ENCODE results near the gene LMOD3. TPM values are rescaled to one million over a fixed set of nuclear protein-coding genes. Genes with fewer than 3 reads are reported as not detected.

Gene LMOD3
- total RNA-seq, 2 donors from 2014 or later = 0.11 TPM; not detected in 1

DNA sequence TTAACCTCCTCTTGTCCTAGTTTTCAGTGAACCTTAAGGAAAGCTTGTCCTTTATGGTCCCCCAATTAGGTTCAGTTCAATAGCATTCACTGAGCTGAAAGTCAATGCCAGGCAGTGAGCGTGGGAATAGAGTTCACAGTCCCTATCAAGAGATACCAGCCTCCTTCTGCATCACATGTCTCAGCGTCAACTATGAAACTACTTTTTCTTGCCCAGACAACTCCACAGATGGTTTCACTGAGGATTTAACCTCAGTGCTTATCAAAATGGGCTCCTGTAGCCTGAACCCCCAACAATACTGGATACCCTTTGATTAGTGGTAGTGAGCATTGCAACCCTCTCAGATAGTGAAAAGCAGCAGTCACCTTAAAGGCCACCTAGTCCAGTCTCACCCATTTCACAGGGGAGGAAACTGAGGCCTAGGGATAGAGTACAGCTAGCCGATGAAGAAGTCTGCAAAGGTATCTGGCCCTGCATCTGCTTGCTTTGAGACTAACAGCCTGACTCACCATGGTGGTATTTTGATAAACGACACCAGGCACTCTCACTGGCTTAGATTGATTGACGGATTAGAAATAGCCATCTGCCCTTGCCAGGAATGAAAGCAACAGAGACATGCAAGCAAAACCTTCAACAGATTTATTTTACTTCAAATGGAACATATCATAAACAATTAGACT, 40.7 kb downstream of the LMOD3 start:
- no peaks in the 10 kb centered on the region for H3K27me3 ChIP-seq
- no peaks in the 10 kb centered on the region for H3K36me3 ChIP-seq
- TF ChIP-seq, protein P1, sequence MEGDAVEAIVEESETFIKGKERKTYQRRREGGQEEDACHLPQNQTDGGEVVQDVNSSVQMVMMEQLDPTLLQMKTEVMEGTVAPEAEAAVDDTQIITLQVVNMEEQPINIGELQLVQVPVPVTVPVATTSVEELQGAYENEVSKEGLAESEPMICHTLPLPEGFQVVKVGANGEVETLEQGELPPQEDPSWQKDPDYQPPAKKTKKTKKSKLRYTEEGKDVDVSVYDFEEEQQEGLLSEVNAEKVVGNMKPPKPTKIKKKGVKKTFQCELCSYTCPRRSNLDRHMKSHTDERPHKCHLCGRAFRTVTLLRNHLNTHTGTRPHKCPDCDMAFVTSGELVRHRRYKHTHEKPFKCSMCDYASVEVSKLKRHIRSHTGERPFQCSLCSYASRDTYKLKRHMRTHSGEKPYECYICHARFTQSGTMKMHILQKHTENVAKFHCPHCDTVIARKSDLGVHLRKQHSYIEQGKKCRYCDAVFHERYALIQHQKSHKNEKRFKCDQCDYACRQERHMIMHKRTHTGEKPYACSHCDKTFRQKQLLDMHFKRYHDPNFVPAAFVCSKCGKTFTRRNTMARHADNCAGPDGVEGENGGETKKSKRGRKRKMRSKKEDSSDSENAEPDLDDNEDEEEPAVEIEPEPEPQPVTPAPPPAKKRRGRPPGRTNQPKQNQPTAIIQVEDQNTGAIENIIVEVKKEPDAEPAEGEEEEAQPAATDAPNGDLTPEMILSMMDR (IDR thresholded peaks at IDR 0.05) = no peak
- no peaks in the 10 kb centered on the region for H3K9me3 ChIP-seq
- peaks cover 18% of the 10 kb centered on the region for H3K4me1 ChIP-seq
- no peak overlapping the region for H3K4me3 ChIP-seq
- H3K9ac ChIP-seq (ENCODE audit: low read depth in 2 of 2, low read length in 2 of 2) = peak overlapping the region in 1 of 2 donors; percentile 13
- intact Hi-C loops (cut with DNase I) = no loop called here
- peak overlapping the region; percentile 95 for H3K27ac ChIP-seq
- no peak for DNase-seq

DNA sequence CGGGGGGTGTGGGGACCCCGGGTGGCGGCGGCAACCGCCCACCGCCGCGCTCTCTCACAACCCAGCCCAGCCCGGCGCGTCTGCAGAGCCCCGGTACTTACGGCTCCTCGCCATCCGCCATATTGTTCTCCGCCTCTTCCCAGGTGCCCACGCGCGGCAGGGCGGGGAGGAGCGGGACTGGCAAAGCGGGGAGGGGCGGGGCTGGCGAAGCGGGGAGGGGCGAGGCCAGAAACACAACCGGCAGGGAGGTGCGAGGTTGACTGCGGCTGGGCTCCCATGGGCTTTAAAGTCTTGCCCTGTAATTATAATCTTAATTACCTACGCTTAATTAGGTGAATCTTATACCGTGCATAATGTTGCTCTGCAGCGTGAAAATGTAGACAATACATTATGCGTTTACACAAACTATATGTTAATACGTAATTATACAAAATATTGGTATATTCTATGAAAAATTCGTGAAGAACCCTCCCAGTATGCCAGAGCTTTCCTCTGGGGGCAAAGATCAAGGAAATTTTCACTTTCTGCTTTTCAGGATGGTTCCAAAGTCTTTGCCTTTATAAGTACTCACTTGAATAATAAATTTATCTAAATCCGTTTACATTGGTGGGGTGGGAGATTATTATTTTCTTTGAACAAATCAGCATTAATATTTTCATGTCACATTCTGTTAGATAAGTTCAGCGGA, 42.0 kb downstream of the LMOD3 start, which contains the start of gene UBA3:
Gene UBA3, minus strand, starts transcription at position 133 of the 688 bp plus-strand sequence. Its CDS starts 12 bp downstream, at position 121.
- H3K36me3 ChIP-seq = no peaks in the 10 kb centered on the region
- peak within 1 kb of the TSS; percentile 68 for H3K27ac ChIP-seq
- H3K9ac ChIP-seq (ENCODE audit: low read depth in 2 of 2, low read length in 2 of 2) = peak within 1 kb of the TSS; percentile 65 to 66
- peak; percentile 96 for DNase-seq
- TF ChIP-seq, protein P1 (IDR thresholded peaks at IDR 0.05) = no peak
- no peaks in the 10 kb centered on the region for H3K27me3 ChIP-seq
- intact Hi-C loops (cut with DNase I) = no loop called here
- peak within 1 kb of the TSS; percentile 83 for H3K4me3 ChIP-seq
- no peaks in the 10 kb centered on the region for H3K9me3 ChIP-seq
- H3K4me1 ChIP-seq = peaks cover 18% of the 10 kb centered on the region

DNA sequence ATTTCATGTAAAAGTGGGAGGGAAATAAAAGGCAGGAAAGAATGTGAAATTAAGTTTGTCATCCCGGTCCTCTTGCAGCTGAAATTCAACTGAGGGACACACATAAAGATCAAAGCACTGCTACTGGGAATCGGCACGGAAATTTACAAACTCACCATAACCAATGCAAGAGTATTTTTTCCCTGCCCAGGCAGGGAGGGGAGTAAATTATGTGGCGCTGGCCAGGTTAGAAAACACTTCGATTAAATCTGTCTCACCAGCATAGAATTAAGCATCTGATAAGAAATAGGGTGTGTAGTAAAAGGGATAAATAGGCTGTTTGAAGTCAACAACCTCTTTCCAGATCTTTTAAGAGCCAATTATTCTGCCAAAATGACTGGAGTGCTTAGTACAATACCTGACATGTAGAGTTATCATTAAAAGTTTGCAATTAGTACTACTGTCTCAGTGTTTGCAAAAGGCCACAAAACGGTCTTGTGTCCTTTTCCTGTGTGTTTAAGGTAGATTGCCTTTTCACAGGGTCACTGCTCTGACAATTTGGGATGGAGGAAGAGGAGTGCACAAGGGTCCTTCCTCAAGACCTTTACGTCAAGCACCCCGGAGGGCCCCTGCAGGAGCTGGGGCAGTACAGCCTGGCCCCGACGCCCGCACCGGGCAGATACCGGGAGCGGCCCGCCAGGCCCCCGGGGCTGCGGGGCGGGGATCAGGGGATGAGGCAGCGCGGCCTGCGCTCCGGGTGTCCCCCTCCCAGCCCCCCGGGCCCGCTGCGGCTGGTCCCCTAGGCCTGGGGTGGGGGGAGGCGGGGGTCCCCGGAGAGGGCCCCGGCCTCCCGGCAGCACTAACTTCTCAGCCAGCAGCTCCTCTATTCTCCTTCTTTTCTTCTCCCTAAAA, 42.9 kb downstream of the LMOD3 start:
- no peak for DNase-seq
- Histone ChIP-seq H3K9ac (ENCODE audit: low read depth in 2 of 2, low read length in 2 of 2) (peak overlapping the region; percentile 65 to 66), H3K27ac (peak overlapping the region; percentile 68), H3K36me3 (no peaks in the 10 kb centered on the region), H3K4me1 (peaks cover 18% of the 10 kb centered on the region), H3K9me3 (no peaks in the 10 kb centered on the region), H3K4me3 (peak overlapping the region; percentile 83), H3K27me3 (no peaks in the 10 kb centered on the region)
- TF ChIP-seq, protein P1 (IDR thresholded peaks at IDR 0.05) = no peak
- intact Hi-C loops (cut with DNase I) = no loop called here

DNA sequence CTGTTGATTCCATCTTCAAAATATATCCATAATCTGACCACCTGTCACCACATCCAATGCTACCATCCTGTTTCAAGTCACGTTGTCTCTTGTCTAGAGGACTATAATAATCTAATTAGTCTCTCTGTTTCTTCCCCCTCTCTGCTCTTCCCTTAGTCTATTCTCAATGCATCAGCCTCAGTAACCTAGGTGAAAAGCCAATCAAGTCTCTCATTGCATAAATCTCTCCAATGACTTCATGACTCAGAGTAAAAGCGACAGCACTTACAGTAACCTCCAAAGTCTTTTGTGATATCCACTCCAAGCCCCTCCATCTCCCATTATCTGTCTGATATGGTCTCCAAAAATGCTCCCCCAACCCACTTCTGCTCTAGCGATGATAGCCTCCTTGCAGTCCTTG, 49.5 kb downstream of the LMOD3 start:
- H3K27me3 ChIP-seq = no peaks in the 10 kb centered on the region
- DNase-seq = no peak
- intact Hi-C loops (cut with DNase I) = no loop called here
- no peaks in the 10 kb centered on the region for H3K9me3 ChIP-seq
- TF ChIP-seq, protein P1 (IDR thresholded peaks at IDR 0.05) = no peak
- no peaks in the 10 kb centered on the region for H3K36me3 ChIP-seq
- H3K9ac ChIP-seq (ENCODE audit: low read depth in 2 of 2, low read length in 2 of 2) = no peak overlapping the region
- no peak overlapping the region for H3K27ac ChIP-seq
- H3K4me3 ChIP-seq = no peak overlapping the region
- H3K4me1 ChIP-seq = no peaks in the 10 kb centered on the region

DNA sequence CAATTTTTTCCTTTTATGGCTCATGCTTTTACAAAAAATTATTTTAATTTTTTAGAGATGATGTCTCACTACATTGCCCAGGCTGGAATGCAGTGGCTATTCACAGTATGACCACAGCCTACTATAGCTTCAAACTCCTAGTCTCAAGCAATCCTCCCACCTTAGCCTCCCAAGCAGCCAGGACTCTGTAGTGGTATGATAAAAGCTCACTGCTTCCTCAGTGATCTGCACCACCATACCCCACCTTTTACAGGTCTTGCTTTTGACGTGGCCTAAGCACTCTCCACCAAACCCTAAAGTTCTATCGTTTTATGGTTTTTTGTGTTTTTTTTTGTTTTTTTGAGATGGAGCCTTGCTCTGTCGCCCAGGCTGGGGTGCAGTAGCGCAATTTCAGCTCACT, 56.3 kb downstream of the LMOD3 start:
- Histone ChIP-seq H3K36me3 (no peaks in the 10 kb centered on the region), H3K9me3 (no peaks in the 10 kb centered on the region), H3K4me3 (no peak overlapping the region), H3K9ac (ENCODE audit: low read depth in 2 of 2, low read length in 2 of 2) (no peak overlapping the region), H3K27ac (no peak overlapping the region), H3K4me1 (no peaks in the 10 kb centered on the region), H3K27me3 (no peaks in the 10 kb centered on the region)
- no peak for DNase-seq
- TF ChIP-seq, protein P1 (IDR thresholded peaks at IDR 0.05) = no peak
- intact Hi-C loops (cut with DNase I) = no loop called here
